HEK293 (cell line): ENCODE results near the gene DOCK3.

Experiments
- CTCF ChIA-PET: fragments of 350-600 bp; formaldehyde crosslinking; extraction: SDS; loops from one replicate; lab custom pipeline; 2021; ENCODE audit warnings: antibody characterized with exemption; lab: Yijun Ruan, JAX
- POLR2A ChIA-PET: fragments of 300-600 bp; formaldehyde crosslinking; extraction: SDS; loops from one replicate; lab custom pipeline; 2020; ENCODE audit warnings: antibody characterized with exemption, inconsistent platforms; lab: Yijun Ruan, JAX
- H3K27ac ChIP-seq: fragments of 200-500 bp; sonication (Bioruptor generic); 2 replicates; pipeline ENCODE4 v1.5.1; 2014; ENCODE audit warnings: low read depth, low read length, control low read depth, inconsistent platforms; ENCODE audit errors: extremely low read depth
- H3K36me3 ChIP-seq, 2 experiments: fragments of 200-500 bp in 1 of 2; sonication (Bioruptor generic) in 1 of 2; 1 replicate in 1 of 2; 2 replicates in 1 of 2; pipeline ENCODE4 v1.5.1; 2014 to 2017; ENCODE audit warnings: inconsistent platforms in 2 of 2, low read length in 2 of 2; ENCODE audit not compliant: control insufficient read depth in 2 of 2, insufficient read depth in 1 of 2
- H3K4me1 ChIP-seq: fragments of 200-500 bp; sonication (Bioruptor generic); 2 replicates; pipeline ENCODE4 v1.5.1; 2014; ENCODE audit warnings: mild to moderate bottlenecking, low read length, inconsistent platforms; ENCODE audit not compliant: control insufficient read depth, insufficient read depth
- H3K4me3 ChIP-seq: 2 replicates; pipeline ENCODE4 v1.5.1; 2011; ENCODE audit warnings: low read depth, mild to moderate bottlenecking, control low read depth, low read length, moderate library complexity
- H3K9me3 ChIP-seq: fragments of 200-500 bp; sonication (Bioruptor generic); 2 replicates; pipeline ENCODE4 v1.5.1; 2014; ENCODE audit warnings: low read depth, low read length, inconsistent platforms; ENCODE audit not compliant: control insufficient read depth, insufficient read depth
- BCL11B ChIP-seq: fragments of 450-650 bp; formaldehyde crosslinking; IDR thresholded peaks from 2 replicates; pipeline ENCODE4 v1.5.1; 2016; ENCODE audit warnings: low read depth, missing biosample characterization, missing genetic modification characterization
- IKZF3 ChIP-seq: fragments of 450-650 bp; IDR thresholded peaks from 2 replicates; pipeline ENCODE4 v1.5.0; 2018; ENCODE audit warnings: missing biosample characterization, mild to moderate bottlenecking, missing genetic modification characterization, moderate library complexity
- INSM2 ChIP-seq: fragments of 450-650 bp; formaldehyde crosslinking; IDR thresholded peaks from 2 replicates; pipeline ENCODE4 v1.5.1; 2016; ENCODE audit warnings: missing biosample characterization, missing genetic modification characterization
- KLF7 ChIP-seq: fragments of 450-650 bp; formaldehyde crosslinking; IDR thresholded peaks from 2 replicates; pipeline ENCODE4 v1.5.1; 2016; ENCODE audit warnings: missing biosample characterization, missing genetic modification characterization, borderline replicate concordance
- KLF9 ChIP-seq: fragments of 450-650 bp; formaldehyde crosslinking; IDR thresholded peaks from 2 replicates; pipeline ENCODE4 v1.5.1; 2016; ENCODE audit warnings: missing biosample characterization, missing genetic modification characterization, low read depth
- OSR2 ChIP-seq: fragments of 450-650 bp; formaldehyde crosslinking; IDR thresholded peaks from 2 replicates; pipeline ENCODE4 v1.5.1; 2016; ENCODE audit warnings: missing biosample characterization, missing genetic modification characterization
- PBX3 ChIP-seq: sonication (generic); formaldehyde crosslinking; IDR thresholded peaks from 2 replicates; pipeline ENCODE4 v1.8.1; 2022; ENCODE audit warnings: mild to moderate bottlenecking, moderate library complexity, missing genetic modification reagents
- PRDM10 ChIP-seq: fragments of 450-650 bp; formaldehyde crosslinking; IDR thresholded peaks from 2 replicates; pipeline ENCODE4 v1.5.1; 2016; ENCODE audit warnings: missing biosample characterization, missing genetic modification characterization
- PRDM6 ChIP-seq: fragments of 450-650 bp; formaldehyde crosslinking; IDR thresholded peaks from 2 replicates; pipeline ENCODE4 v1.5.1; 2017; ENCODE audit warnings: missing biosample characterization, missing genetic modification characterization
- ZBTB1 ChIP-seq: fragments of 450-650 bp; formaldehyde crosslinking; IDR thresholded peaks from 2 replicates; pipeline ENCODE4 v1.5.1; 2016; ENCODE audit warnings: missing biosample characterization, missing genetic modification characterization
- ZBTB20 ChIP-seq: fragments of 450-650 bp; formaldehyde crosslinking; IDR thresholded peaks from 2 replicates; pipeline ENCODE4 v1.5.1; 2016; ENCODE audit warnings: missing biosample characterization, missing genetic modification characterization
- ZBTB7A ChIP-seq: fragments of 450-650 bp; formaldehyde crosslinking; IDR thresholded peaks from 2 replicates; pipeline ENCODE4 v1.5.1; 2016; ENCODE audit warnings: low read depth, missing biosample characterization, missing genetic modification characterization
- ZFP41 ChIP-seq: fragments of 450-650 bp; formaldehyde crosslinking; IDR thresholded peaks from 2 replicates; pipeline ENCODE4 v1.5.1; 2016; ENCODE audit warnings: missing biosample characterization, missing genetic modification characterization, borderline replicate concordance
- ZNF211 ChIP-seq: fragments of 450-650 bp; formaldehyde crosslinking; IDR thresholded peaks from 2 replicates; pipeline ENCODE4 v1.5.1; 2016; ENCODE audit warnings: low read depth, missing biosample characterization, missing genetic modification characterization
- ZNF26 ChIP-seq: fragments of 450-650 bp; formaldehyde crosslinking; IDR thresholded peaks from 2 replicates; pipeline ENCODE4 v1.5.1; 2016; ENCODE audit warnings: missing biosample characterization, missing genetic modification characterization
- ZNF292 ChIP-seq: fragments of 450-650 bp; formaldehyde crosslinking; IDR thresholded peaks from 2 replicates; pipeline ENCODE4 v1.5.1; 2016; ENCODE audit warnings: low read depth, missing biosample characterization, missing genetic modification characterization, borderline replicate concordance
- ZNF658 ChIP-seq: fragments of 450-650 bp; formaldehyde crosslinking; IDR thresholded peaks from 2 replicates; pipeline ENCODE4; 2016; ENCODE audit warnings: missing biosample characterization, missing genetic modification characterization
- ZNF843 ChIP-seq: fragments of 450-650 bp; formaldehyde crosslinking; IDR thresholded peaks from 2 replicates; pipeline ENCODE4 v1.5.1; 2016; ENCODE audit warnings: missing biosample characterization, missing genetic modification characterization
- ZSCAN16 ChIP-seq: fragments of 450-650 bp; formaldehyde crosslinking; IDR thresholded peaks from 2 replicates; pipeline ENCODE4 v1.5.1; 2016; ENCODE audit warnings: missing biosample characterization, missing genetic modification characterization

Gene DOCK3

GRCh38 chr3:50657407-50657806 is 17.3 kb upstream of the DOCK3 start:
- CTCF ChIA-PET, result interaction anchor here (1.0 kb wide), 1 partner anchor 41 kb away, joined by 4 read pairs; no protein-coding TSS in a partner anchor
- TF ChIP-seq BCL11B (no peak), ZNF211 (tag by site-specific recombination) (no peak), KLF7 (no peak), INSM2 (tag by site-specific recombination) (no peak), ZNF843 (tag by site-specific recombination) (no peak), ZSCAN16 (tag by site-specific recombination) (no peak), ZNF26 (no peak), ZBTB1 (tag by site-specific recombination) (no peak), ZFP41 (tag by site-specific recombination) (no peak), ZBTB7A (tag by site-specific recombination) (no peak), PRDM6 (no peak), PRDM10 (tag by site-specific recombination) (no peak), ZBTB20 (tag by site-specific recombination) (no peak), KLF9 (tag by site-specific recombination) (no peak), OSR2 (tag by site-specific recombination) (no peak), PBX3 (CRISPR knock-in tag) (no peak), ZNF292 (tag by site-specific recombination) (no peak), ZNF658 (no peak), IKZF3 (tag by site-specific recombination) (no peak)
- POLR2A ChIA-PET, result no interaction called here

More at GRCh38 chr3:50657407-50657806, 17.3 kb upstream of the DOCK3 start:
- no peak overlapping the region for H3K27ac ChIP-seq
- no peaks in the 10 kb centered on the region for H3K9me3 ChIP-seq
- no peak overlapping the region for H3K4me3 ChIP-seq
- H3K36me3 ChIP-seq, result no peaks in the 10 kb centered on the region
- no peaks in the 10 kb centered on the region for H3K4me1 ChIP-seq
